HL-60 (cell line): ENCODE measurements around the gene ELAVL1.
A peak's percentile ranks its signal among the peaks of the same experiment; 100 is the strongest.

Experiments used
- DNase-seq, 2 experiments: peaks; one replicate each; pipeline ENCODE4 v3.0.0-alpha.2; 2010 to 2020; ENCODE audit warnings: low read depth in 1 of 2, low spot score in 1 of 2
- H3K27ac ChIP-seq: fragments of 250-450 bp; sonication (Bioruptor Pico); replicated peaks from 2 replicates; pipeline ENCODE4 v1.5.1; 2020; ENCODE audit warnings: mild to moderate bottlenecking, moderate library complexity
- H3K27me3 ChIP-seq: fragments of 250-450 bp; sonication (Bioruptor Pico); 2 replicates; pipeline ENCODE4 v1.5.1; 2021; ENCODE audit warnings: mild to moderate bottlenecking, moderate library complexity; ENCODE audit not compliant: insufficient read depth, poor library complexity, severe bottlenecking
- H3K4me3 ChIP-seq: replicated peaks from 2 replicates; pipeline ENCODE4 v1.5.1; 2011; ENCODE audit warnings: mild to moderate bottlenecking, control low read depth, low read length; ENCODE audit not compliant: insufficient read depth
- GABPA ChIP-seq: IDR thresholded peaks from 2 replicates; pipeline ENCODE4 v1.6.1; 2012; ENCODE audit warnings: low read depth
- POLR2AphosphoS5 ChIP-seq: IDR thresholded peaks from 2 replicates; pipeline ENCODE4 v1.6.1; 2012; ENCODE audit warnings: low read depth
- REST ChIP-seq: IDR thresholded peaks from 2 replicates; pipeline ENCODE4 v1.6.1; 2012; ENCODE audit warnings: low read depth; ENCODE audit not compliant: insufficient replicate concordance
- SPI1 ChIP-seq: IDR thresholded peaks from 2 replicates; pipeline ENCODE4 v1.6.1; 2012; ENCODE audit warnings: low read depth, mild to moderate bottlenecking, borderline replicate concordance
- TF ChIP-seq, protein P1 (sequence below): IDR thresholded peaks from one replicate; pipeline ENCODE4 v1.5.1; 2011; ENCODE audit warnings: low read length, control low read depth, inconsistent platforms; ENCODE audit not compliant: insufficient read depth

Gene ELAVL1

DNA sequence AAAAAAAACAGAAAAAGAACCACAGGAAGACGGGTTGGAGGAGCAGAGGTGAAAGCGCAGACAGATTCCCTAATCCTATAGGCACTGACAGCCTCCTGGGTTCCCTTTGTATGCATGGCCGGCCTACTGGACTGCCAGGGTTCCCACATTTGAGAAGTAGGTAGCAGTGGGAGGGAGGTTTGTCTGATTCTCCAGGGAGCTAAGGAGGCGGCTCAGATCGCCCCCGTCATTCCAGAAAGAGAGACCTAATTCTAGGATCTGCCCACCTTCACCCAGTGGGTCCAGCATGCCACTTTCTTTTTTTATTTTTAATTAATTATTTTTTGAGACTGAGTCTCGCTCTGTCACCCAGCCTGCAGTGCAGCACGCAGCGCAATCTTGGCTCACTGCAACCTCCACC, 37.5 kb upstream of the ELAVL1 start:
- Histone ChIP-seq H3K4me3 (no peak overlapping the region), H3K27ac (no peak overlapping the region), H3K27me3 (no peaks in the 10 kb centered on the region)
- DNase-seq: no peak
- TF ChIP-seq, protein P1, sequence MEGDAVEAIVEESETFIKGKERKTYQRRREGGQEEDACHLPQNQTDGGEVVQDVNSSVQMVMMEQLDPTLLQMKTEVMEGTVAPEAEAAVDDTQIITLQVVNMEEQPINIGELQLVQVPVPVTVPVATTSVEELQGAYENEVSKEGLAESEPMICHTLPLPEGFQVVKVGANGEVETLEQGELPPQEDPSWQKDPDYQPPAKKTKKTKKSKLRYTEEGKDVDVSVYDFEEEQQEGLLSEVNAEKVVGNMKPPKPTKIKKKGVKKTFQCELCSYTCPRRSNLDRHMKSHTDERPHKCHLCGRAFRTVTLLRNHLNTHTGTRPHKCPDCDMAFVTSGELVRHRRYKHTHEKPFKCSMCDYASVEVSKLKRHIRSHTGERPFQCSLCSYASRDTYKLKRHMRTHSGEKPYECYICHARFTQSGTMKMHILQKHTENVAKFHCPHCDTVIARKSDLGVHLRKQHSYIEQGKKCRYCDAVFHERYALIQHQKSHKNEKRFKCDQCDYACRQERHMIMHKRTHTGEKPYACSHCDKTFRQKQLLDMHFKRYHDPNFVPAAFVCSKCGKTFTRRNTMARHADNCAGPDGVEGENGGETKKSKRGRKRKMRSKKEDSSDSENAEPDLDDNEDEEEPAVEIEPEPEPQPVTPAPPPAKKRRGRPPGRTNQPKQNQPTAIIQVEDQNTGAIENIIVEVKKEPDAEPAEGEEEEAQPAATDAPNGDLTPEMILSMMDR: no peak
- no peak for TF ChIP-seq REST
- TF ChIP-seq POLR2AphosphoS5: no peak

DNA sequence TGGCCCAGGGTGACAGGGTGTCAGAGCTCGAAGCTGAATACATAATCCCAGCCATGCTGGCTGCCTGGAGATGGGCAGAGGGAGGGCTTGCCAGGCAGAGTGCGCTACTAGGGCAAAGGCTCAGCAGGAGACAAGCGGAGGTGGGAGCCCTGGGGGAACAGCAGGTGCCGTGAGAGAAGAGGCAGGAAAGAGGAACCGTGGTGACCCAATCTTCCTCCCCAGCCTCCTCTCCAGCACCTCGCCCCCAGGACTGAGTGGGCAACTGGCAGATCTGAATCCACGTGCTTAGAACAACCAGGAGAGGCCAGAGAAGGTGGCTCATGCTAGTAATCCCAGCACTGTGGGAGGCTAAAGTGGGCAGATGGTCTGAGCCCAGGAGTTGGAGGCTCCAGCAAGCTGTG, 36.1 kb upstream of the ELAVL1 start:
- peak; percentile 15 to 73 for DNase-seq
- no peak for TF ChIP-seq REST
- TF ChIP-seq SPI1: peak; percentile 75
- H3K27ac ChIP-seq: no peak overlapping the region

DNA sequence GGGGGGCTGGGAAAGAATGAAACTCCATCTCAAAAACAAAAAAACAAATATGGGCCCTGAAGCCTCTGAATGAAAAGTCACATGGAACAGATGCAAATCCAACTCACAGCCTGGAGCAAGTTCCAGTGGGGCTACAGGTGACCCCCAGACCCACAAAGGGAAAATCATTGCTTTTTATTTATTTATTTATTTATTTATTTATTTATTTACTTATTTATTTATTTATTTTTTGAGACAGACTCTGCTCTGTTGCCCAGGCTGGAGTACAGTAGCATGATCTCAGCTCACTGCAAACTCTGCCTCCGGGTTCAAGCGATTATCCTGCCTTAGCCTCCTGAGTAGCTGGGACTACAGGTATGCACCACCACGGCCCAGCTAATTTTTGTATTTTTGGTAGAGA, 33.8 kb upstream of the ELAVL1 start:
- Histone ChIP-seq H3K4me3 (no peak overlapping the region), H3K27ac (no peak overlapping the region), H3K27me3 (no peaks in the 10 kb centered on the region)
- no peak for DNase-seq
- TF ChIP-seq SPI1 (no peak), POLR2AphosphoS5 (no peak), GABPA (no peak), REST (no peak)
- TF ChIP-seq, protein P1: no peak

More for the DNA sequence above, 36.1 kb upstream of the ELAVL1 start:
- Histone ChIP-seq H3K4me3 (no peak overlapping the region), H3K27me3 (no peaks in the 10 kb centered on the region)

DNA sequence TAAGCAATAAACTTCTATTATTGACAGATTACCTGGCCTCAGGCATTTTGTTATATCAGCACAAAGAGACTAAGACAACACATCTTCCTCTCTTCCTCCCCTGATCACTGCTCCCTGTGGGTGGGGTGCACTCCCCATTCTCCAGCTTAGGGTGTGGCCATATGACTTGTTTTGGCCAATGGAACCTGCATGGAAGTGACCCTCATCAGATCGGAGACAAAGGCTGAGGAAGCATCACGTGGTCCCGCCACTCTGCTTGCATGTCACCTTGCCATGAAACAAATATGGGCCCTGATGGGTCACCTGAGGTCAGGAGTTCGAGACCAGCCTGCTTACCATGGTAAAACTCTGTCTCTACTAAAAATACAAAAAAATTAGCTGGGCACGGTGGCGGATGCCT, 33.4 kb upstream of the ELAVL1 start:
- H3K27ac ChIP-seq: no peak overlapping the region
- no peak for DNase-seq
- no peaks in the 10 kb centered on the region for H3K27me3 ChIP-seq
- H3K4me3 ChIP-seq: no peak overlapping the region
- no peak for TF ChIP-seq SPI1
- TF ChIP-seq POLR2AphosphoS5: no peak
- no peak for TF ChIP-seq GABPA
- TF ChIP-seq, protein P1: no peak
- no peak for TF ChIP-seq REST
